ENCODE results near the gene DOCK10. TPM values are rescaled to one million over a fixed set of nuclear protein-coding genes. Genes with fewer than 3 reads are reported as not detected.
"Not testable (repeated sequence)": the region's sequence is repeated elsewhere in the genome, so short reads cannot be mapped to it uniquely, and the experiment has no call there.

The DOCK10 gene
- total RNA-seq, 1 donor from 2014 or later, result 4.1 TPM

DNA sequence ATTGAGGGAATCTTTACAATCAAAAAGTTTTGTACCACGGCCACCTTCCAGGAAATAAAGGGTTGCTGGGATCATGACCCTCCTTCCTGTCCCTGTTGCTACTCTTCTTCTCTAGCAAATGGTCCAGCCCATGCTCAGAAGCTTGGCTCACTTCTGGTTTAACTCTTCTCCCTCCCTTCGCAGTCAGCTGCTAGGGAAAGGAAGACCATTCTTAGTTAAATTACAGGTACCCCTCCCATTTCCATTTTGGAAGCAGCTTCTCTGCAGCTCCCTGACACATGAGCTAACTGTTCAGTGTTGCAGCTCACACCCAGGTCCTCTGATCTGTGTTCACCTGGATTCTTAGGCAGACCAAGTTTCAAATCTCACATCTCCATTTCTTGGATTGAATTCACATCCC is 100.3 kb downstream of the DOCK10 start:
- DNase-seq, result no peak

DNA sequence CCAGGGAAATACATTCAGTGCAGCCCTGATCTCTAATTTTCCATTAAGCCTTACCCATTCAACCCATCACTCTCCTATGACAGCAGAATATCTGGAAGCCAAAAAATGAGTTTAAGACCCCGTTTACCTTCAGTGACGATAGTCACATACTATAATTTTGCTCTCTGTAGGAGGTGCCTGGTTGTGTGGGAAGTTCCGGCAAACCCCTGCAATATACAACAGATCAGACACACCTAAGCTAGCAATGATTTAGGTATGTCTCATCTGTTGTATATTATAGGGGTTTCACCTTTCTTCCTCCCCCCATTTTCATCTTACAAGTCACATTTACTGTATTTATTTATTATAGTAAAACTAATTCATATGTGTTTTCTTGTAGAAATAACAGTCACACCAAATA is 101.7 kb downstream of the DOCK10 start:
- no peak for DNase-seq

DNA sequence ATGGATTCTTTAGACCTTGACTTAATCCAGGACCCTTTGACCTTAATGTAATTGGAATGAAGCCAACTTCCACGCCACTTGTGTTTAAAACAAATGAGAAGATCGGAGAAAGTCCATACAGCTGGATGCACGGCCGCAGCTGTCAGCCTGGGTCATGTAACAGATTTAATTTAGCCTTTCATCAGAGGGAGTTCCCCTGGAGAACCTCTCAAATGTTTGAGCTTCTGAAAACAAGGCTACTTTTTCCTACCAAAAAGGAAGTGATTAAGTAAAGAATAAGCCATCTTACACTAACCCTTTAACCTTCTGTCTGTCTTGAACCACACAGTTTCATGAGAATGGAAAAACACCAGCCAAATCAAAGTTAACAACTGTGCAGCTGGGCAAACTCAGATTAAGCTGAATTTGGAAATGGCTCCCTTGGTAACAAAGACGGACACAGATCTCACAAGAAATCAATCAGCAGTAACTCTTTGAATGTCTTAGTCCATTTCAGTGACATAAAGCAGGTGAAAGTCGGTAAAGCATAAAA is 103.6 kb downstream of the DOCK10 start:
- peak; percentile 86 for DNase-seq

- DNase-seq, result no peak
Measured at GRCh38 chr2:224937887-224938286, 104.4 kb downstream of the DOCK10 start.

- no peak for DNase-seq
Measured at GRCh38 chr2:224934526-224935188, 107.6 kb downstream of the DOCK10 start.

GRCh38 chr2:224933431-224933830 is 108.8 kb downstream of the DOCK10 start:
- no peak for DNase-seq

GRCh38 chr2:224932522-224932921 is 109.7 kb downstream of the DOCK10 start:
- DNase-seq, result no peak

- no peak for DNase-seq
Measured at GRCh38 chr2:224931956-224932355, 110.3 kb downstream of the DOCK10 start.

DNA sequence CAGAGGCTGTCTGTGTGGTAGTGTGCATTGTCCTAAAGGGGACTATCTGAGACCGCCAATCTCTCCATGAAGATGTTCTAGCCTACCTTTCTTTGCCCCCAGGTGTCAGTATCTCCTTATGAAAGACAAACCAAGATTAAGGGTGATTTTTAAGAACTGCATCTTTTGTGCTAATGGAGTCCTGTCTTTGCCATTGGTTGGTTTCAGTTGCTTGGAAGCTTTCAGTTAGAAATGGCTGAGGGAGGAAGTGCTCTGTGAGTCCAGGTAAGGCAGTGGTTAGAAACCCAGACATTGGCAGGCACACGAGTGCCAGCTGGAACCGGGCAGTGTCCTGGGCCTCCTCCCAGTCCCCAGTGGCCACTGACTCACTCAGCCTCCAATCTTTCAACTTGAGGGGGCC is 111.3 kb downstream of the DOCK10 start:
- no peak for DNase-seq

DNA sequence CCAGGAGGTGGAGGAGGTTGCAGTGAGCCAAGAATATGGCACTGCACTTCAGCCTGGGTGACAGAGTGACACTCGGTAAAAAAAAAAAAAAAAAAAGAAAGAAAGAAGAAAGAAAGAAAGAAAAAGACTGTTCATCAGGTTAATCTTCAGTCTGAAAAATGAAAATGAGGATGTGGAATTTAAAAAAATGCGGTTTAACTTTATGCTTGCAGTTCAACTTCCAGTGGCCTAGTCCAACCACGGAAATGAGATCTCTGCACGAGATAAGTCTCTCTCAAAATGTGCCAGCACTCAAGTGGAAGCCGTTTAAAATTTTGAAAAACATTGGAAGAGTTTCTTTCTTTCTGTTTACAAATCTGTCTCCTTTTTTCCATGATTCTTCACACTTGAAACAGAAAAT is 112.1 kb downstream of the DOCK10 start:
- DNase-seq, result no peak

- DNase-seq, result no peak
Measured at GRCh38 chr2:224929512-224929911, 112.8 kb downstream of the DOCK10 start.

DNA sequence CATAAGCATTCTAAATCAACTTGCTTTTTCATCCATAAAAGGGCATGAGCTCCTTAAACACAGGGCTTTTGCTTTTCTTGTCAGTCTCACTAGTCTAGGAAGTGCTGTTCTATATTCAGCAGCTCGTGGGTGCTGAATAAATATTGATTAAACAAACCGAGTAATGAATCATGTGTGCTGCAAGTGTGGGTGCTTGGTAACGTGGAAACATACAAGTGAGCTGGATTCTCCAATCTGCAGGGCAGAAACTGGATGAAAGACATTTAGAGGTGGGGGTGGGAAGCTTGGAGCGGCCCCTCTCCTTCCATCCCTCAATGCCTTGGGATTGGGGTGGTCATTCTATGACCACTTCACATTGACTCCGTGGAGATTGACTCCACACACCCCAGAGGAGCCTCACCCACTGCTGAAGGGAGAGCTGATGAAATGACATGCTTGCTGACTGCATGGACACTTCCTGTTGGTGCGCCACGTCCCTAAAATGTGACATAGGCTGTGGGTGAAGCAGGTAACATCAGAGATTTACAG is 114.6 kb downstream of the DOCK10 start:
- peak; percentile 54 for DNase-seq

DNA sequence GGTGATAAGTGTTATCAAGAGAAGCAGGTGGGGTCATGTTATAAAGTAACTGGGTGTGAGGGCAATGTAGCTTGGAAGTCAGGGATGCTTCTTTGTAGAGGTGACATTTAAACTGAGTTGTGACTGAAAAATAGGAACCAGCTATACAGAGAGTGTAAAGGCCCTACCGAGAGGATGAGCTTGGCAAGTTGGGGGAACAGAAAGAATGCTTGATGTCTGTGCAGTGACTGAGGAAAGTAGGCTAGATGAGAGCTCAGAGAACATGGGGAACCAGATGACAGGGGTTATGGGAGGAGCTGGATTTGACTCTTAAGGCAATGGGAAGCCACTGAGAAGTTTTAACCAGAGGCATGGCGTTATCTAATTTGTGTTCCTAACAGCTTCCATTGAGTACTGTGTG is 115.3 kb downstream of the DOCK10 start:
- no peak for DNase-seq

- no peak for DNase-seq
Measured at GRCh38 chr2:224925810-224926100, 116.5 kb downstream of the DOCK10 start.

DNA sequence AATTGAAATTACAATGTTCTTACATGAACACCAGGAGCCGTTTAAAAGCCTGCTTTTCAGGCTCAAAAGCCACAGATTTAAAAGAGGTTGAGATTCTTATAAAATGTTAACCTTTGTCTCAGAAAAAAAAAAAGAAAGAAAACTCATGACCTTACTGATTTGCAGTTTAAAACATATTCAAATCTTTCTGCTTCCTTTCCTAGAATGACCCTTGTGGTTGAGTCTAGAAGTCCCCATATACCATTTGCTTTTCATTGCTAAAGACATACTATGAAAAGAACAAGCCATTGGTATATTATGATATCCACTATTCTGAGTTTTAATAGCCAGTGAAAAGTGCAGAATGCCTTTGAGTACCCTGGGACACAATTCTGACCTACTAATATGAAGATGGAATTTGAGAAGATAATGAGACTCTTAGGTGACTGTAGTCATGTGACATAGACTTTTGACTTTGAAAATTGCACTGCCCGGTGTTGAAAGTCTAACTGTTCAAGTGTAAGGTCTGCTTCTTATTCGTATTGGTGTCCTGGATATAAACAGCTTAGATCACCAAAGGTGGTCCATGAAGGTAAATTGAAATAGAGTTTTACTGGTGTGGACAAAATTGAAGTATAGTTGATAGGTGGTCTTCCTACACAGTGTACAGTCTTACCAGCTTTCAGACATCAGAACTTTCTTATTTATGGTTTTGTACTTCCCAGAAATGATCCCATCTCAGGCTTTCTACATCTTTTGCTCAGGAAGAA is 117.0 kb downstream of the DOCK10 start:
- no peak for DNase-seq

DNA sequence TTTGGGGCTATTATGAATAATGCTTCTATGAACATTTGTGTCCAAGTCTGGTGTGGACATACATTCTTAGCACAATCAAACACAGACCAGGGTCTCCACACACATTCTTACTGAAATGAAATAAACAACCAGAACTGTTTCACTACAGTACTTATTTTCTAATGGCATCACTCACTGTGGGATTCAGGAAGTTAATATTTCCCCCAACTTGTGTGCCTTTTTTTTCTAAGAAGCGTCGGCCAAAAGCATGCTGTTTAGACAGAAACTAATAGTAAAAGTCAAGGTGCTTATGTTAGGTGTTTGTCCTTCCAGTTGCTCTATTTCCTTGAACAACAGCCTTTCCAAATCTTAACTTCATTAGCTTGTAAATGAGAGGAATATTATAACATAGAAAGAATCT is 117.6 kb downstream of the DOCK10 start:
- no peak for DNase-seq

- no peak for DNase-seq
Measured at GRCh38 chr2:224922142-224922727, 120.0 kb downstream of the DOCK10 start.

DNA sequence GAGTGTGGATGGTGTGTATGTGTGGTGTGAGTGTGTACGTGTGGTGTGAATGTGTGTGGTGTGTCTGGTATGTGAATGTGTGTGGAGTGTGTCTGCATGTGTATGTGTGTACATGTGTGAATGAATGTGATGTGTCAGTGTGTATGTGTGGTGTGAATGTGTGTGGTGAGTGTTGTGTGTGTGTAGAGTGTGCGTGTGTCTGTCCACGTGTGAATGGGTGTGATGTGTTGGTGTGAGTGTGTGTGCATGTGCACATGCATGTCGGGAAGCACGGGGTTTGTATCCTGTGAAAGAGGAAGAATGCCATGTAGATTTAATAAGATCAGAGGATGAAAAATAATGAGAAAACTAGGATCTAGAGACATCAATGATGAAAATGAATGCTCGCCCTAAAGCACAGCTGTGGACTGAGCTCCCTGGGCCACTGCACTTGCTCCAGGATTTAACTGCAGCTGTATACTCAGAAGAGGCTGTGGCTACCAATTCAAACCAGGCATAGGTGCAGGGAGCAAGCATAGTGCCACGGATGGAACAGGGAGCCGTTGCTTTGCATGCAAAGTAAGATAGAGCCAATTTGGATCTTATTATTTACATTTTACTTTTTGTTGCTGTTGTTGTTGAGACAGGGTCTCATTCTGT is 122.7 kb downstream of the DOCK10 start:
- no peak for DNase-seq

DNA sequence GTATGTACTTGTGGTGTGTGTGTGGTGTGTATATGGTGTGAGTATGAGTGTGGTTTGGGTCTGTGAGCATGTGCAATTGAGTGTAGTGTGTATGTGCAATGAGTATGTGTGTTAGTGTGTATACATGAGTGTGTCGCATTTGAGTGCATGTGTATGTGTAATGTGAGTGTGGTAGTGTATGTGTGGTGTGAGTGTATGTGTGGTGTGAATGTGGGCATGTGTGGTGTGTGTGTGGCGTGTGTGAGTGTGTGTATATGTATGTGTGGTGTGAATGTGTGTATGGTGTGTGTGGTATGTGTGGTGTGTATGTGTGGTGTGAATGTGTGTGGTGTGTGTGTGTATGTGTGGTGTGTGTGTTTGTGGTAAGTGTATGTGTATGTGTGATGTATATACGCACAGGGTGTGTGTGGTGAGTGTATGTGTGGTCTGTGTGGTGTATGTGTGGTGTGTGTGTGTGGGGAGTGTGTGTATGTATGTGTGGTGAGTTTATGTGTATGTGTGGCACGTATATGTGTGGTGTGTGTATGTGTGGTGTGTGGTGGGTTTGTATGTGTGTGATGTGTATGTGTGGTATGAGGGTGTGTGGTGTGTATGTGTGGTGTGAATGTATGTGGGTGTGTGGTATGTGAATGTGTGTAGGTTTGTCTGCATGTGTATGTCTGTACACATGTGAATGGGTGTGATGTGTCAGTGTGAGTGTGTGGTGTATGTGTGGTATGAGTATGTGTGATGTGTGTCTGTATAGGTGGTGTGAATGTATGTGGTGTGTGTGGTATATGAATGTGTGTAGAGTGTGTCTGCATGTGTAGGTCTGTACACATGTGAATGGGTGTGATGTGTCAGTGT is 123.4 kb downstream of the DOCK10 start:
- no peak for DNase-seq

DNA sequence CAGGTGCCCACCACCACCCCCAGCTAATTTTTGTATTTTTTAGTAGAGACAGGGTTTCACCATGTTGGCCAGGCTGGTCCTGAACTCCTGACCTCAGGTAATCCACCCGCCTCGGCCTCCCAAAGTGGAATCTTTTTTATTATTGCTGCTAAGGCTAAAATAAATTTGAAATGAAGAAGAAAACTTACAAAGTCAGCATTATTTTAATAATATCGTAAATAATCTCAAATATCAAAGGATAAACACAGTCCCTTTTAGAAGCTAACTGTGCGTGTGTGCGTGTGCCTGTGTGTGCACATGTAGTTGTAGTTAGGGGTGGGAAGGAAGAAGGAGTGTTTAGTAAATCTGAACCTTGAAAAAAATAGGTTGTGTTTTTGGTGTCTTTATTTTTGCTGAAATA is 125.0 kb downstream of the DOCK10 start:
- DNase-seq, result not testable (repeated sequence)

DNA sequence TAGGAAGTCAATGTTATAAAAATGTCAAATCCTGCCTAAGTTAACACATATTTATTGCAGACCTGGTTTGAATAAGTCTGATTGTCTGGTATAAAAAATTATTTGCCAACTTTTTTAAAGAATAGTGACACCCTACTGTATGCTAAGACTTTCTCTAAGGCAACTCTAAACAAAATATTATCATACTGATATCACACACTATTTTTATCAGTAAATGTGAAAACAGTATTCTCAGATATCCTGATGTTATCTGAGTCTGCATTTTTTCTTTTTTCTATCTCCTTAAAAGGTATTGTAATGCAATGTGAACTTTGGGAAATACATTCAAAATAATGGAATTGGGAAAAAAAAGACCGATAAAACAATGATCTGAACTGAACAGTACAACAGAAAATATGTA is 127.1 kb downstream of the DOCK10 start:
- DNase-seq, result no peak

- peak; percentile 47 for DNase-seq
Measured at GRCh38 chr2:224910574-224910925, 131.7 kb downstream of the DOCK10 start.

Measured in dermis blood vessel endothelial cell (primary cell).